GM06990 (cell line): ENCODE measurements around the gene TTLL6.
"Not testable (repeated sequence)": the region's sequence is repeated elsewhere in the genome, so short reads cannot be mapped to it uniquely, and the experiment has no call there.

Experiments
- DNase-seq: peaks from one replicate; pipeline ENCODE4 v3.0.0-alpha.2; 2011; ENCODE audit not compliant: insufficient read length; ENCODE audit errors: extremely low read depth
- H3K27me3 ChIP-seq: replicated peaks from 2 replicates; pipeline ENCODE4 v1.6.0; 2011; ENCODE audit warnings: low read length; ENCODE audit not compliant: control insufficient read depth, insufficient read depth
- H3K36me3 ChIP-seq: 2 replicates; pipeline ENCODE4 v1.5.1; 2011; ENCODE audit warnings: low read length; ENCODE audit not compliant: control insufficient read depth, insufficient read depth
- H3K4me3 ChIP-seq: replicated peaks from 2 replicates; pipeline ENCODE4 v1.5.1; 2011; ENCODE audit warnings: low read depth, mild to moderate bottlenecking, control low read depth, low read length
- TF ChIP-seq, protein P1 (sequence below): IDR thresholded peaks from 2 replicates; pipeline ENCODE4 v1.5.1; 2011; ENCODE audit warnings: low read length, control low read depth, mild to moderate bottlenecking, inconsistent platforms; ENCODE audit not compliant: insufficient read depth, poor library complexity, severe bottlenecking

Gene TTLL6

DNA sequence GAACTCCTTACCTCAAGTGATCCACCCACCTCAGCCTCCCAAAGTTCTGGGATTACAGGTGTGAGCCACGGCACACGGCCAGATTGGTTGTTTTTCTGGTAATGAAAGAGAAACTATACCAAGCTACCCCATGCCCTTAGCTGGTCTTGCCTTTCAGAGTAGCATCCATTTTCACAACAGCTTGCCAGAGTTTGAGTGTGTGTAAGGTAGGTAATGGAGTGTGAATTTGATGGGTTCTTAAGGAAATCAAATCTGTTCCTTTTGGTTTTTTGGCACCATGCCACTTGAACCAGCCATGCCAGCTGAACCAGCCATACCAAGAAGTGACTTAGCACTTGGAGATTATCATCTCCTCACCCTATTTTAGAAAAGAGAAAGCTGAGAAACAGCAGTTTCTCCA, 18.9 kb upstream of the TTLL6 start:
- no peak for DNase-seq
- TF ChIP-seq, protein P1, sequence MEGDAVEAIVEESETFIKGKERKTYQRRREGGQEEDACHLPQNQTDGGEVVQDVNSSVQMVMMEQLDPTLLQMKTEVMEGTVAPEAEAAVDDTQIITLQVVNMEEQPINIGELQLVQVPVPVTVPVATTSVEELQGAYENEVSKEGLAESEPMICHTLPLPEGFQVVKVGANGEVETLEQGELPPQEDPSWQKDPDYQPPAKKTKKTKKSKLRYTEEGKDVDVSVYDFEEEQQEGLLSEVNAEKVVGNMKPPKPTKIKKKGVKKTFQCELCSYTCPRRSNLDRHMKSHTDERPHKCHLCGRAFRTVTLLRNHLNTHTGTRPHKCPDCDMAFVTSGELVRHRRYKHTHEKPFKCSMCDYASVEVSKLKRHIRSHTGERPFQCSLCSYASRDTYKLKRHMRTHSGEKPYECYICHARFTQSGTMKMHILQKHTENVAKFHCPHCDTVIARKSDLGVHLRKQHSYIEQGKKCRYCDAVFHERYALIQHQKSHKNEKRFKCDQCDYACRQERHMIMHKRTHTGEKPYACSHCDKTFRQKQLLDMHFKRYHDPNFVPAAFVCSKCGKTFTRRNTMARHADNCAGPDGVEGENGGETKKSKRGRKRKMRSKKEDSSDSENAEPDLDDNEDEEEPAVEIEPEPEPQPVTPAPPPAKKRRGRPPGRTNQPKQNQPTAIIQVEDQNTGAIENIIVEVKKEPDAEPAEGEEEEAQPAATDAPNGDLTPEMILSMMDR: no peak
- Histone ChIP-seq H3K4me3 (no peak overlapping the region), H3K27me3 (no peaks in the 10 kb centered on the region), H3K36me3 (no peaks in the 10 kb centered on the region)

DNA sequence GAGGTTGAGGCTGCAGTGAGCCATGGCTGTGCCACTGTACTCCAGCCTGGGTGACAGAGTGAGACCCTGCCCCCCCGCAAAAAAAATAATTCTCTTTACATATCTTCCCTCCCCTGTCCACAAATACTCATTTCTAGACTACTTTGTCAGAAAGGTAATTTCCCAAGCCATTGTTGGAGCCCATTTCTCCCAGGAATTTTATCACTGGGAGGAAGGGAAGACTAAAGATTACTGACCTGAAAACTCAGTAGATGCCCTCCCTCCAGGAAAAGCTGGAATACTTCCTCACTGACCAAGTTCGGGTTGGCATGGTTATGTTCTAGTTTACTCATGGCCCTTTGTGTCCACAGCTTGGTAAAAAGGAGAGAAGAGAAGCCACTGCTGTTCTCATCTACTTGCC, 17.9 kb upstream of the TTLL6 start:
- Histone ChIP-seq H3K27me3 (no peaks in the 10 kb centered on the region), H3K4me3 (no peak overlapping the region), H3K36me3 (no peaks in the 10 kb centered on the region)
- TF ChIP-seq, protein P1: no peak
- no peak for DNase-seq

DNA sequence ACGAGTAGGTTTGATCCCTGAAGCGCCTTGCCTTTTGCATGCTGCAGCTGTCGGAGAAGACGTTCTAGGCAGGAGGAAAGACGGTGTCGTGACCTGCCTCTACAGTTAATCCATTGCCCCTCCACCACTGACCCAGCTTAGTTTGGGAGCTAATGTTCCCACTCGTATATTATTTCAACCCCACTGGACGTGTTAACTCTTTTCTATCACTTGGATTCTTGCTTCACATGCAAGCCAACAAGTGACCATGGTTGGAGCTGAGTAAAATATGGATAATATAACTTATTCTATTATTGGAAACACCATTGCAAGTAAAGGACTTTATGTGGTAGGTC, 14.5 kb upstream of the TTLL6 start:
- H3K27me3 ChIP-seq: no peaks in the 10 kb centered on the region
- TF ChIP-seq, protein P1: no peak
- H3K4me3 ChIP-seq: peak overlapping the region; percentile 82
- DNase-seq: no peak
- H3K36me3 ChIP-seq: no peaks in the 10 kb centered on the region

DNA sequence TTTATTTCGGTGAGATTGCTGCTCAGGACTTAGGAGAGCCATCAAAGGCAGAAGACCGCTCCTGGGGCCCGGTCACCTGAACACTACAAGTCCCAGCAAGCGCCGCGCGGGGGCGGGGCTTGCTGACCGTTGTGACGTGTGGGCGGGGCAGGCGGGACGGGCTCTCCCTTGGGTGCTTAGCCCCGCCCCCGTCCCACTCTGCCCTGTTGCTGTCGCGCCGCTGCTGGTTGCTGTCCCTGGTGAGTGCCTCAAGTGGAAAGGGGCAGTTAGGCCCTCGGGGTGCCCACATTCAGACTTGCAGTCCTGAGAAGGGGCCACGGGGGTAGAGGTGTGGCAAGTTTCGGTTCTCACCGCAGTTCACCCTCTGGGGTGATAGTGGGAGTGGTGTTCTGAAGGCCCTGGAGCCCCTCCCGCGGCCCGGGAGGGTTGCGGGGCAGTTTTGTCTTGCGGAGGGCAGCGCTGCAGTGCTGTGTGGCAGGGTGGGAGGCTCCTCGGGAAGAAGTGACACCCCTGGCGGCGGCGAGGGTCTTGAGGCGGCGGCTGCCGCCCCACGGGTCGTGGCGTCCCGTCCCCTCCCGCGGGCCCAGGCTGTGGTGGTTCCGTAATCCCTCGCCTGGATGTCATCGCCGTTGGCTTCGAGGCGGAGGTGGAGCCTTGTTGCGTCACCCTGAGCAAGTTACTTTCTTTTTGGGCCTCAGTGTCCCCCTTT, 14.0 kb upstream of the TTLL6 start, which contains the start of gene CALCOCO2:
Gene CALCOCO2 (plus strand): TSS at position 196 of the 709 bp plus-strand sequence. CDS start 10,673 bp downstream, outside the sequence.
- Histone ChIP-seq H3K4me3 (peak within 1 kb of the TSS; percentile 82), H3K36me3 (no peaks in the 10 kb centered on the region), H3K27me3 (no peaks in the 10 kb centered on the region)
- TF ChIP-seq, protein P1: no peak
- DNase-seq: peak; percentile 95

DNA sequence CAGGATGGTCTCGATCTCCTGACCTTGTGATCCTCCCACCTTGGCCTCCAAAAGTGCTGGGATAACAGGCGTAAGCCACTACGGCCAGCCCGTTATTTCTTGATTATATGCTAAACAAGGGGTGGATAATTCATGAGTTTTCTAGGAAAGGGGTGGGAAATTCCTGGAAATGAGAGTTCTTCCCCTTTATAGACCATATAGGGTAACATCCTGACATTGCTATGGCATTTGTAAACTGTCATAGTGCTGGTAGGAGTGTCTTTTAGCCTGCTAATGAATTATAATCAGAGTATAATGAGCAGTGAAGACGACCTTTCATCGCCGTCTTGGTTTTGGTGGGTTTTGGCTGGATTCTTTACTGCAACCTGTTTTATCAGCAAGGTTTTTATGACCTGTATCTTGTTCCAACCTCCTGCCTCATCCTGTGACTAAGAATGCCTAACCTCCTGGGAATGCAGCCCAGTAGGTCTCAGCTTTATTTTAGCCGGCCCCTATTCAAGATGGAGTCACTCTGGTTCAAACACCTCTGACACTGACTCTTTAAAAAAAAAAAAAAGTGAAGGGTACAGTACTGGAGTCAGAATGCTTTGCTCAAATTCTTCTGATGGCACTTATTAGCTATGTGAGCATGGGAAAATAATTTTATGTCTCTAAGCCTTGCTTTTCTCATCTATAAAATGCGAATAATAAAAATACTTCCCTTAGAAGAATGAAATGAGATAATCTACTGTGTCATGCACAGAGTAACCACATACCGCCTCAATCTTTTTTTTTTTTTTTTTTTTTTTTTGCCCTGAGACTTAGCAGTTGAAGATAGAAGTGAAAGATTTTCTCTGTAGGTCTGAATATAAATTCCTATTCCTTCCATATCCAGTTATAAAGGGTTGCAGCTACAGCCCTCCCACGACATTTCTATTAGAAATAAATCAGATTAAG, 8.7 kb upstream of the TTLL6 start:
- Histone ChIP-seq H3K4me3 (no peak overlapping the region), H3K27me3 (no peaks in the 10 kb centered on the region), H3K36me3 (no peaks in the 10 kb centered on the region)
- DNase-seq: no peak
- TF ChIP-seq, protein P1: no peak

DNA sequence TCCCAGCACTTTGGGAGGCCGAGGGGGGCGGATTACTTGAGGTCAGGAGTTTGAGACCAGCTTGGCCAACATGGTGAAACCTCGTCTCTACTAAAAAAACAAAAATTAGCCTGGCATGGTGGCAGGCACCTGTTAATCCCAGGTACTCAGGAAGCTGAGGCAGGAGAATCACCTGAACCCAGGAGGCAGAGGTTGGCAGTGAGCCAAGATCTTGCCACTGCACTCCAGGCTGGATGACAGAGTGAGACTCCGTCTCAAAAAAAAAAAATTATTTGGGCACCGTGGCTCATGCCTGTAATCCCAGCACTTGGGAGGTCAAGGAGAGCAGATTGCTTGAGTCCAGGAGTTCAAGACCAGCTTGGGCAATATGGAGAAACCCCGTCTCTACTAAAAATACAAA, 3.9 kb upstream of the TTLL6 start:
- not testable (repeated sequence) for H3K4me3 ChIP-seq, H3K27me3 ChIP-seq, DNase-seq, H3K36me3 ChIP-seq
